Activated naive CD4-positive, alpha-beta T cell treated with anti-CD3 and anti-CD28 coated beads for 36 hours (primary cell): ENCODE measurements around the gene LHFPL3. TPM values are rescaled to one million over a fixed set of nuclear protein-coding genes. Genes with fewer than 3 reads are reported as not detected.
A peak's percentile ranks its signal among the peaks of the same experiment; 100 is the strongest.
"Not testable (repeated sequence)": the region's sequence is repeated elsewhere in the genome, so short reads cannot be mapped to it uniquely, and the experiment has no call there.

Experiments used
- CTCF ChIA-PET: fragments of 350-600 bp; sonication (Branson Sonifier 250); formaldehyde crosslinking; loops from one replicate; lab custom pipeline; 2021; ENCODE audit warnings: antibody characterized with exemption; lab: Charles Lee
- DNase-seq: peaks from one replicate; pipeline ENCODE4 v3.0.0-alpha.2; 2020
- H3K27ac Mint-ChIP-seq: one replicate; pipeline ENCODE4 v1.8.0; 2021; ENCODE audit warnings: mild to moderate bottlenecking, mixed read lengths
- H3K27me3 Mint-ChIP-seq: one replicate; pipeline ENCODE4 v1.8.0; 2021; ENCODE audit warnings: low read depth, mixed read lengths
- H3K36me3 Mint-ChIP-seq: one replicate; pipeline ENCODE4 v1.8.0; 2021; ENCODE audit warnings: low read depth, mixed read lengths
- H3K4me1 Mint-ChIP-seq: one replicate; pipeline ENCODE4 v1.8.0; 2021; ENCODE audit warnings: low read depth, mixed read lengths
- H3K4me3 Mint-ChIP-seq: one replicate; pipeline ENCODE4 v1.8.0; 2021; ENCODE audit warnings: mild to moderate bottlenecking, moderate library complexity, mixed read lengths
- H3K9me3 Mint-ChIP-seq: one replicate; pipeline ENCODE4 v1.8.0; 2021; ENCODE audit warnings: mixed read lengths
- intact Hi-C: fragments of 100-400 bp; cut with micrococcal nuclease; formaldehyde crosslinking; loops from one replicate; pipeline ENCODE4 v1.15.1; 2023
- total RNA-seq, 2 experiments: library from RNA; stranded (reverse); gene quantifications; one replicate each; pipeline ENCODE4 v1.2.3, GENCODE V29; 2021

Gene LHFPL3
- total RNA-seq, 2 experiments from 2014 or later: not detected

- Mint-ChIP-seq H3K27me3 (no peaks in the 10 kb centered on the region), H3K9me3 (no peaks in the 10 kb centered on the region), H3K27ac (no peak overlapping the region), H3K4me1 (no peaks in the 10 kb centered on the region), H3K36me3 (no peaks in the 10 kb centered on the region), H3K4me3 (no peak overlapping the region)
- intact Hi-C loops: no loop called here
- CTCF ChIA-PET: no interaction called here
- DNase-seq: no peak
Observed at GRCh38 chr7:104903044-104903443, 574.6 kb downstream of the LHFPL3 start.

- no peak overlapping the region for H3K4me3 Mint-ChIP-seq
- DNase-seq: no peak
- intact Hi-C loops: no loop called here
- no peaks in the 10 kb centered on the region for H3K4me1 Mint-ChIP-seq
- no peak overlapping the region for H3K27ac Mint-ChIP-seq
- H3K27me3 Mint-ChIP-seq: no peaks in the 10 kb centered on the region
- CTCF ChIA-PET: no interaction called here
- H3K36me3 Mint-ChIP-seq: no peaks in the 10 kb centered on the region
- no peaks in the 10 kb centered on the region for H3K9me3 Mint-ChIP-seq
Observed at GRCh38 chr7:104903846-104904245, 575.4 kb downstream of the LHFPL3 start.

GRCh38 chr7:104906032-104906431 lies 577.6 kb downstream of the LHFPL3 start:
- Mint-ChIP-seq H3K36me3 (no peaks in the 10 kb centered on the region), H3K27ac (no peak overlapping the region), H3K27me3 (no peaks in the 10 kb centered on the region), H3K4me3 (no peak overlapping the region), H3K4me1 (no peaks in the 10 kb centered on the region), H3K9me3 (no peaks in the 10 kb centered on the region)
- DNase-seq: no peak
- CTCF ChIA-PET: interaction anchor here (2.4 to 3.7 kb wide), 2 partner anchors 12 to 22 kb away, joined by 9 to 18 read pairs; no protein-coding TSS in a partner anchor
- intact Hi-C loops: no loop called here

- H3K9me3 Mint-ChIP-seq: no peaks in the 10 kb centered on the region
- no peaks in the 10 kb centered on the region for H3K4me1 Mint-ChIP-seq
- no peaks in the 10 kb centered on the region for H3K36me3 Mint-ChIP-seq
- intact Hi-C loops: no loop called here
- no peak overlapping the region for H3K4me3 Mint-ChIP-seq
- no peak for DNase-seq
- CTCF ChIA-PET: interaction anchor here (2.4 to 3.7 kb wide), 2 partner anchors 12 to 23 kb away, joined by 9 to 18 read pairs; no protein-coding TSS in a partner anchor
- no peak overlapping the region for H3K27ac Mint-ChIP-seq
- no peaks in the 10 kb centered on the region for H3K27me3 Mint-ChIP-seq
Observed at GRCh38 chr7:104906556-104906955, 578.2 kb downstream of the LHFPL3 start.

- no peaks in the 10 kb centered on the region for H3K36me3 Mint-ChIP-seq
- no peaks in the 10 kb centered on the region for H3K4me1 Mint-ChIP-seq
- H3K4me3 Mint-ChIP-seq: no peak overlapping the region
- intact Hi-C loops: no loop called here
- no peak overlapping the region for H3K27ac Mint-ChIP-seq
- no peaks in the 10 kb centered on the region for H3K9me3 Mint-ChIP-seq
- DNase-seq: no peak
- H3K27me3 Mint-ChIP-seq: no peaks in the 10 kb centered on the region
- CTCF ChIA-PET: interaction anchor here (1.3 to 4.2 kb wide), 3 partner anchors 9 to 677 kb away, joined by 5 to 29 read pairs (median 10); no protein-coding TSS in a partner anchor
Observed at GRCh38 chr7:104908636-104909035, 580.2 kb downstream of the LHFPL3 start.

DNA sequence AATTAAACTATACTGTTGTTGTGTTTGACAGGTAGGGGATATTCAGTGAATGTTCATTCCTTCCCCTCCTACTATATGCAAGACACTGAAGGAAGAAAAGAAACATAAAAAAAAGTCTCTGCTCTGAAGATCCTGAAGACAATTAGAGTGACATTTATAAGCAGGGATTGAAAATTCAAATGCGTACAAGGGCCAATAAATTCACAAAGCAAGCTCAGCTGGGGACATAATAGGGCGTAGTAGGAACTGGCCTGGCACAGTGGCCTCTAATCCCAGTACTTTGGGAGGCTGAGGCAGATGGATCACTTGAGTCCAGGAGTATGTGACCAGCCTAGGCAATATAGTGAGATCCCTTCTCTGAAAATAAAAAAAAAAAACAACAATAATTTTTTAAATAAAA lies 580.7 kb downstream of the LHFPL3 start:
- H3K4me1 Mint-ChIP-seq: no peaks in the 10 kb centered on the region
- intact Hi-C loops: no loop called here
- H3K9me3 Mint-ChIP-seq: no peaks in the 10 kb centered on the region
- no peak overlapping the region for H3K4me3 Mint-ChIP-seq
- CTCF ChIA-PET: interaction anchor here (0.8 to 4.2 kb wide), 4 partner anchors 9 to 677 kb away, joined by 4 to 29 read pairs (median 8); no protein-coding TSS in a partner anchor
- no peak for DNase-seq
- H3K36me3 Mint-ChIP-seq: no peaks in the 10 kb centered on the region
- H3K27ac Mint-ChIP-seq: no peak overlapping the region
- H3K27me3 Mint-ChIP-seq: no peaks in the 10 kb centered on the region

DNA sequence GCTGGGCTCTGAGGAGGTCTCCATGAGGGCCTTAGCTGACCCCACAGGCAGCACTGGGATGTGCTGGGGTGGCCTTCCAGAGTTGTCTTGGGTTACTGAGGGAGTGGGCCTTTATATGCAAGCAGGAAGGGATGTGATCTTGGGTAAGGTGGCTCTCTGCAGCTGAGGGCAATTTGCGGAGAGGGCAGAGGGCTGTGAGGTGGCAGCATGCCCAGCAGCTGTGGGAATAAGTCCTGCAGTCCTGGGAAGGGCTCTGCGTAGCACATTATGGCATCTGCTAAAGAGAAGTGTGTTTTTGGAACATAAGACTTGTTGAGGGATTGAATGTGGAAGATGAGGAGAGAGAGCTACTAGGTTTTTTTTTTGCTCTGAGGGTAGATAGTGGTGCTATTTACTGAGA lies 586.0 kb downstream of the LHFPL3 start:
- no peak overlapping the region for H3K4me3 Mint-ChIP-seq
- H3K27ac Mint-ChIP-seq: no peak overlapping the region
- no peaks in the 10 kb centered on the region for H3K9me3 Mint-ChIP-seq
- H3K27me3 Mint-ChIP-seq: no peaks in the 10 kb centered on the region
- no peaks in the 10 kb centered on the region for H3K4me1 Mint-ChIP-seq
- DNase-seq: no peak
- H3K36me3 Mint-ChIP-seq: no peaks in the 10 kb centered on the region
- CTCF ChIA-PET: interaction anchor here (0.6 to 8.8 kb wide), 2 partner anchors 30 to 55 kb away, joined by 3 to 123 read pairs; no protein-coding TSS in a partner anchor
- intact Hi-C loops: no loop called here

- DNase-seq: no peak
- Mint-ChIP-seq H3K4me3 (no peak overlapping the region), H3K27ac (no peak overlapping the region), H3K36me3 (no peaks in the 10 kb centered on the region), H3K4me1 (peaks cover 4% of the 10 kb centered on the region), H3K9me3 (no peaks in the 10 kb centered on the region), H3K27me3 (no peaks in the 10 kb centered on the region)
- intact Hi-C loops: loop anchor here (5.0 kb wide), 4 partner anchors 136 to 611 kb away; partner anchors contain the start of gene RINT1
- CTCF ChIA-PET: interaction anchor here (0.6 to 8.8 kb wide), 5 partner anchors 19 to 691 kb away, joined by 4 to 123 read pairs (median 8); no protein-coding TSS in a partner anchor
Observed at GRCh38 chr7:104921596-104921995, 593.2 kb downstream of the LHFPL3 start.

GRCh38 chr7:104922182-104923009 lies 594.0 kb downstream of the LHFPL3 start:
- Mint-ChIP-seq H3K9me3 (no peaks in the 10 kb centered on the region), H3K27me3 (no peaks in the 10 kb centered on the region), H3K27ac (no peak overlapping the region), H3K4me1 (peaks cover 4% of the 10 kb centered on the region), H3K36me3 (no peaks in the 10 kb centered on the region), H3K4me3 (no peak overlapping the region)
- DNase-seq: no peak
- intact Hi-C loops: loop anchor here (1.0 to 5.0 kb wide), 11 partner anchors 23 to 667 kb away; partner anchors contain the start of gene RINT1
- CTCF ChIA-PET: interaction anchor here (0.7 to 1.7 kb wide), 7 partner anchors 17 to 168 kb away, joined by 3 to 13 read pairs (median 4); no protein-coding TSS in a partner anchor

DNA sequence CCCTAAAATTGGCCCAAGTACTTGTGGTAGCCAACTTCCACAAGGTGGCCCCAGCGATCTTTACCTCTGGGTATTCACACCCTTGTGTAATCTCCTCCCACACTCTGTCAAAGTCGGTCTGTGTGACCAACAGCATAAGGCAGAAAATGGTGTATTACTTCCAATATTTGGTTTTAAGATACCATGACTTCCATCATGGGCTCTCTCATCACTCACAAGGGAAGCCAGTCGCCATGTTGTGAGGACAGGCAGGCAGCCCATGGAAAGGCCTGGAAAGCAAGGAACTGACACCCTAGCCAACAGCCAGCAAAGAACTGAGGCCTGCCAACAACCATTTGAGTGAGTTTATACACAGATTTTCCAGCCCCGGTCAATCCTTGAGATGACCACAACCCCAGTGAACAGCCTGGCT lies 594.6 kb downstream of the LHFPL3 start:
- H3K4me3 Mint-ChIP-seq: no peak overlapping the region

GRCh38 chr7:104926189-104926588 lies 597.8 kb downstream of the LHFPL3 start:
- DNase-seq, intact Hi-C loops, H3K4me3 Mint-ChIP-seq, H3K9me3 Mint-ChIP-seq, H3K36me3 Mint-ChIP-seq, H3K27me3 Mint-ChIP-seq, H3K4me1 Mint-ChIP-seq, H3K27ac Mint-ChIP-seq: not testable (repeated sequence)
- CTCF ChIA-PET: interaction anchor here (0.6 to 4.8 kb wide), 6 partner anchors 10 to 55 kb away, joined by 3 to 28 read pairs (median 4); no protein-coding TSS in a partner anchor

More for the DNA sequence above, 594.6 kb downstream of the LHFPL3 start:
- CTCF ChIA-PET: interaction anchor here (1.0 to 1.7 kb wide), 4 partner anchors 18 to 87 kb away, joined by 3 to 13 read pairs (median 5); no protein-coding TSS in a partner anchor
- H3K36me3 Mint-ChIP-seq: no peaks in the 10 kb centered on the region
- DNase-seq: peak; percentile 90
- H3K9me3 Mint-ChIP-seq: no peaks in the 10 kb centered on the region
- no peaks in the 10 kb centered on the region for H3K27me3 Mint-ChIP-seq
- intact Hi-C loops: loop anchor here (1.0 to 5.0 kb wide), 11 partner anchors 22 to 666 kb away; partner anchors contain the start of gene RINT1
- H3K27ac Mint-ChIP-seq: peak overlapping the region; percentile 61
- H3K4me1 Mint-ChIP-seq: peaks cover 4% of the 10 kb centered on the region

GRCh38 chr7:104926601-104927041 lies 598.2 kb downstream of the LHFPL3 start:
- no peak overlapping the region for H3K27ac Mint-ChIP-seq
- DNase-seq: no peak
- no peaks in the 10 kb centered on the region for H3K36me3 Mint-ChIP-seq
- no peak overlapping the region for H3K4me3 Mint-ChIP-seq
- no peaks in the 10 kb centered on the region for H3K9me3 Mint-ChIP-seq
- intact Hi-C loops: no loop called here
- H3K4me1 Mint-ChIP-seq: peaks cover 4% of the 10 kb centered on the region
- CTCF ChIA-PET: interaction anchor here (0.6 to 4.8 kb wide), 6 partner anchors 10 to 109 kb away, joined by 3 to 28 read pairs (median 4); no protein-coding TSS in a partner anchor
- no peaks in the 10 kb centered on the region for H3K27me3 Mint-ChIP-seq
